Activated CD8-positive, alpha-beta memory T cell treated with anti-CD3 and anti-CD28 coated beads, Interleukin-2, amount 50 U/mL, for 24 hours (primary cell): ENCODE measurements around the gene KIAA0753.
"Not testable (repeated sequence)": the region's sequence is repeated elsewhere in the genome, so short reads cannot be mapped to it uniquely, and the experiment has no call there.

Experiments
- DNase-seq: peaks from one replicate; pipeline ENCODE4 v3.0.0-alpha.2; 2020; ENCODE audit errors: extremely low read depth

KIAA0753 gene

GRCh38 chr17:6668727-6669425 lies 28.4 kb upstream of the KIAA0753 start:
- DNase-seq: no peak

GRCh38 chr17:6668219-6668618 lies 27.7 kb upstream of the KIAA0753 start:
- no peak for DNase-seq

GRCh38 chr17:6667516-6667915 lies 27.0 kb upstream of the KIAA0753 start:
- no peak for DNase-seq

DNA sequence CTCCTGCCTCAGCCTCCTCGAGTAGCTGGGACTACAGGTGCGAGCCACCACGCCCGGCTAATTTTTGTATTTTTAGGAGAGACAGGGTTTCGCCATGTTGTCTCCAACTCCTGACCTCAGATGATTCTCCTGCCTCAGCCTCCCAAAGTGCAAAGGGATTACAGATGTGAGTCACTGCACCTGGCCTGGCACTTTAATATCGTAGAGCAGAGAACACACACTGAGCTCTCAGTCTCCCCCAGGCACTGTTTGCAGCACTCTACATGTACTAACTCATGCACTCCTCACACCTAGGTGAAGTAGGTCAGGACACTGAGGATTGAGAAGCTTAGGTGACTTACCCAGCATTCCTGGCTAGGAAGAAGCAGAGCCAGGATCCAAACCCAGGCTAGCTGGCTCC lies 26.0 kb upstream of the KIAA0753 start:
- no peak for DNase-seq

DNA sequence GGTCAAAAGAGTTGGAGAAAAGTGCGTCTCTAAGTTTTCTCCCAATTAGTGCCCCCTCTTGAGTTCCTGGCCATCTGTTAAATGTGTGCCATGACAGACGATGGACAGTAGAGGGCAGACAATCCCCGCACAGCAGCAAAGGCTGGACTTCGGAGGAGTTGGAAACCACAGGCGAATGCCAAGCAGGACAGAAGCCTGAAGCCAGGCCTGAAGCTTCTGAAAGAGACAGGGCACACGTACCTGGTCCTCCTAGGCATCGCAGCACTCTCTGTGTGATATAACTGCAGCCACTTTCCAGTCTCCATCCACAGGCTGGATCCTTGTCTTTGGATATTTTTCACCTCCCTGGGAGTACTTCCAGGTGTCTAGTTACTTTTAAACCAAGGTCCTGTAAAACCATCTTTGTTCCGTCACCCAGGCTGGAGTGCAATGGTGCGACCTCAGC lies 25.6 kb upstream of the KIAA0753 start:
- no peak for DNase-seq

DNA sequence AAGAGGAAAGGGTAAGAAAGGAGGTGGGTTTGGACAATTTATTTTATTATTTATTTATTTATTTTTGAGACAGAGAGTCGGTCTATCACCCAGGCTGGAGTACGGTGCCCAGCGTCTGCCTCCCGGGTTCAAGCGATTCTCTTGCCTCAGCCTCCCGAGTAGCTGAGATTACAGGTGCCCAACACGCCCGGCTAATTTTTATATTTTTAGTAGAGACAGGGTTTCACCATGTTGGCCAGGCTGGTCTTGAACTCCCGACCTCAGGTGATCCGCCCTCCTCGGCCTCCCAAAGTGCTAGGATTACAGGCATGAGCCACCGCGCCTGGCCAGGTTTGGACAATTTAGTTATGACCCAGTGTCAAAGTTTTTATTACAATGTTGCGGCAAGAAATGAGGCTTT lies 22.7 kb upstream of the KIAA0753 start:
- DNase-seq: not testable (repeated sequence)

GRCh38 chr17:6661464-6661848 lies 20.9 kb upstream of the KIAA0753 start:
- DNase-seq: no peak

DNA sequence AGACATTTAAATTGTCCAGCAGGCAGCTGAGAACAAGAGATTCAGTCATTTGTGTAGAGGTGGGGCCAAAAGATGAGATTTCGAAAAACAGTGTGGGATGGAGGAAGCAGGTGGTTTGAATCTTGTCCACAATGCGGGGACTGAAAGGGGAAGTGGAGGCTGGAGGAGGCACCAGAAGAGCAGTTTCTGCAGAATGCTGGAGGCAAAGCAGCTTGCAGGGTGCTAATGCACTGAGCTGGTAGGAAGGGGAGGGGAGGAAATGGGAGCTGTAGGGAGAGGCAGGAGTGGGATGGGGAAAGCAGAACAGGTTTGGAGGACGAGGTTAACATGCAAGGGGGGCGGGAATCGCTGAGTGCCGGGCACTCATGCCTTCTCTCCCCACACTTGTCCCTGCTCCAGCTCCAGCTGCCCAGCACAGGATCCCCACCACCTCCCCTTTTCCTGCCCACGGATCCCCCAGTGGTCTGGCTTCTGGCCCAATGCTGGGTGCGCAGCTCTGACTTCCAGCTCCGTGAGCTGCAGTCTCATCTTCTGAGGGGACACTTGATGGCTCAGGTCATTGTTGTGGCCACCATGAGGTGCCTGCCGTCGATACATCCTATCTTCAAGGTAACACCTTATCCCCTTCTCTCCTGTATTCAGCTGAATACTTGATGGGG lies 20.4 kb upstream of the KIAA0753 start:
- DNase-seq: no peak

DNA sequence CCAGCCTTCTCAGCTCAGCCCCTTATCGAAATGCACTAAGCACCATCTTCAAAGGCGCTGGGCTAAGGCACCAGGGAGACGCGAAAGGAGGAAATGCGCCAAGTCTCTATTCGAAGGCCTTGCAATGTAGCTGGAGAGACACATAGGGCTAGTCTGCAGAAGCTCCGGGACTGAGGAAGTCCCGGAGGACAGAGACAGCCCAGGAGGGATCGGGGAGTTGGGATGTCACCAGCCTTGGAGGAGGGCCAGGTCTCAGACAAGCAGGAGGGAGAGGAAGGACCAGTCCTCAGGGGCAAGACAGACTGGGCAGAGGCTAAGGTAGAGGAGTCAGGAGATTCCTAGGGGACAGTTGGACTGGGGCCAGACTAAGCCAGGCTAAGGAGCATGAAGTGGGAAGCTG lies 19.6 kb upstream of the KIAA0753 start:
- DNase-seq: no peak

DNA sequence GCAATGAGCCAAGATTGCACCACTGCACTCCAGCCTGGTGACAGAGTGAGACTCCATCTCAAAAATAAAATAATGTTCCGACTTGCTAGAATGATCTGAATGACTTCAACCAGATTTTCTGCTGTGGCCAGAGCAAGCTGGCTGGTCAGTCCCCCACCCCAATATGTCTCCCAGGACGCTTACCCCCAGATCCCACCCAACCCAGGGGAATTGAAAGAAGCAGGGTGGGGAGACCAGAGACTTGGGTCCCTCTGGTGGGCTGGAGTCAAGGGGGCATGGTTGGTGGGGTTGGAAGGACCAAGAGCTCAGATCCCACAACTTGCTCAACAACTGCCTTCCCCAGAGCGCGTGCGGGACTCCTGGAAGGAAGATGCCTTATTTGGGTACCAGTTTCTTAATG lies 17.9 kb upstream of the KIAA0753 start:
- not testable (repeated sequence) for DNase-seq

- no peak for DNase-seq
Measured at GRCh38 chr17:6657633-6658287, 17.2 kb upstream of the KIAA0753 start.

GRCh38 chr17:6656797-6657632 lies 16.5 kb upstream of the KIAA0753 start:
- DNase-seq: not testable (repeated sequence)

- not testable (repeated sequence) for DNase-seq
Measured at GRCh38 chr17:6655732-6656361, 15.3 kb upstream of the KIAA0753 start.

DNA sequence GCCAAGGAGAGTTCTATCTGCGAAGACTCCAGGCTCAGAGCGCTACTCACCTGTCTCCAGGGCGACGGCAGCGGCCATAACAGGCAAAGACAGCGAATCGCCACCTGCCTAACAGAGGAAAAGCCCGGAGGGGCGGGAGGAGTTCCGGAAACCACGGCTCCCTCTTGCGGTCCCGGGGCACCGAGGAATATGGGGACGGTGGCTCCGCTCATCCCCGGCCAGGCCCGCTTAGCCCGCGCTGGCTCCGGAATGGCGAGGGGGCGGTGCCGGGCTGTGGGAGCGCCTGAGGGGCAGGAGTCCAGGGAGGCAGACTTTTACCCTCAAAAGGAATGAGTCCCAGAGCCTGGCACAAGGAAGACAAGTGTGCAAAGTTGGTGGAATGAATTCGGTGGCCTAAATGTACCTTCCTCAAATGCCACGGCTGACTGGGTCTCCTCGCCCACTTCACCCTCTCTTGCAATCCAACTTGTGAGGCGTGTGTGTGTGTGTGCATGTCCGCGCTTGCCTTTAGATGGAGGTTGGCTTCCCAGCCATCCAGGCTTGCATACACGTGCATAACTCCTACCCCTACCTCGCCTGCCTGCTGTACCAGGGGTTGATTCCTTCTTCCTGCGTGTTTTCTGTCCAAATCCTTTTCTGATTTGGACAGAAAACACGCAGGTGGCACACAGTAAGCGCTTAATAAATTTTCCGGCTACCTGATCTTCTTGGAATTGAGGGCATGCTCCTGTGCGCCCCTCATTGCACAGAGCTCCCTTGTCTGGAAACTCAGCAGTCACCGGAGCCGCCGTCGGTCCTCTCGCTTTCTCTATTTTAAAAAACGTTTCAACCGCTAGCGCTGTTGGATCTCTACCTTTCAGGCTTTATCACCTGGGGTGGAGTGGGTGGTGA lies 14.6 kb upstream of the KIAA0753 start:
- DNase-seq: no peak

DNA sequence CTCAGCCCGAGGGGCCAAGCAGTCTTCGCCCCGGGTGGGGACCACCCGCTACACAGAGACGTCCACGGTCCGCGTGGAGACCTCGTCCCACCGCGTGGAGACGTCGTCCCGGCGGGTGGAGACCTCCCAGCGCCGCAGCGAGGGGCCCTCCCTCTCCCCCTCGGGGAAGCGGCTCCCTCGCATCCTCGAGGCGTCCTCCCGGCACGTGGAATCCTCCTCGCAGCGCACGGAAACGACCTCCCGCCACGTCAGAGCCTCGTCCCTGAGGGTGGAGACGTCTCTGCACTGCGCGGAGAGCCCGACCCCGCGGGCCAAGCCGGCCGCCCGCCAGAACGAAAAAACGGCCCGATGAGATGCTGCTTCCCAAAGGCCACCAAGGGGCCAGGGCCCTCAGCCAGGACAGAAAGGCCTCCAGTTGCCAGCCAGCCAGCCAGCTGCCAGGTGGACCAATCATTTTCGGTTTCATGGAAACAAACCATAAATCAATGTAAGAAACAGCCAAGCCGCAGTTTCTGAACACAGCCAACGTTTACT lies 11.5 kb upstream of the KIAA0753 start:
- DNase-seq: no peak

- DNase-seq: peak; percentile 82
Measured at GRCh38 chr17:6651354-6651918, 10.9 kb upstream of the KIAA0753 start, which contains the start of the genes C17orf100 and MED31. TSS of gene C17orf100 (plus strand) at chr17:6651762. CDS start at chr17:6651914, 152 bp downstream. TSS of gene MED31 (minus strand) at chr17:6651605. CDS start at chr17:6651528, 77 bp downstream.

DNA sequence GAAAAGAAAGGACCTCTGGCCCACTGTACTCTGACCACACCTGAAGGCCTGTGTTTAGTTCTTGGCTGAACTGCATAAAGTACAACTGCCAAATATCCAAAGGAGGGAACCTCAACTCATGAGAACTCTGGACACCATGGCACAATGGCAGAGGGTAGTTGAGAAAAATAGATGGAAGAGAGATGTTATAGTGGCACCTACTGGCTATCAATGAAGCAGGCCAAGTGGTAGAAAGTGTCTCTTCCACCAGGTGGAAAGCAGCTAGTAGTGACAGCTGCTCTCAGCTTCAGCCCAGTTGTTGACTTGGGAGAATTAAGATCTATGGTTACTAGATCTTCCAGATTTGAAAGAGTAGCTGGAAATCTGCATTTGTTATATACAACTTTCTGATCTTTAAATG lies 7.7 kb upstream of the KIAA0753 start:
- DNase-seq: no peak

- DNase-seq: no peak
Measured at GRCh38 chr17:6643451-6644125, 3.1 kb upstream of the KIAA0753 start.

GRCh38 chr17:6642592-6642991 lies 2.1 kb upstream of the KIAA0753 start:
- no peak for DNase-seq
